Left ventricle myocardium superior (tissue), 1 donor: ENCODE data around the gene PEX11A. TPM values are rescaled to one million over a fixed set of nuclear protein-coding genes. Genes with fewer than 3 reads are reported as not detected.

Experiments
- ATAC-seq: fragments of 200-7000 bp; cut with Tn5 transposase; one replicate; pipeline ENCODE4 v1.9.1; 2020; ENCODE audit warnings: mild to moderate bottlenecking, moderate library complexity
- DNase-seq: peaks from one replicate; pipeline ENCODE4 v3.0.0-alpha.2; 2020
- intact Hi-C: fragments of 100-400 bp; cut with micrococcal nuclease; formaldehyde crosslinking; loops from one replicate; pipeline ENCODE4 v1.11.0; 2022
- total RNA-seq: library from RNA; stranded (reverse); fragmentation: NEBNext Ultra II Directional; extraction: Animal tissue kit (Norgen Biotek cat#: 25700); gene quantifications from one replicate; pipeline ENCODE4 v1.2.1, GENCODE V29; 2021
- donor health status: DM: no; HTN: yes; CAD: no; lungs with severe emphysema.

PEX11A gene
- total RNA-seq, 1 donor from 2014 or later = 13.9 TPM

DNA sequence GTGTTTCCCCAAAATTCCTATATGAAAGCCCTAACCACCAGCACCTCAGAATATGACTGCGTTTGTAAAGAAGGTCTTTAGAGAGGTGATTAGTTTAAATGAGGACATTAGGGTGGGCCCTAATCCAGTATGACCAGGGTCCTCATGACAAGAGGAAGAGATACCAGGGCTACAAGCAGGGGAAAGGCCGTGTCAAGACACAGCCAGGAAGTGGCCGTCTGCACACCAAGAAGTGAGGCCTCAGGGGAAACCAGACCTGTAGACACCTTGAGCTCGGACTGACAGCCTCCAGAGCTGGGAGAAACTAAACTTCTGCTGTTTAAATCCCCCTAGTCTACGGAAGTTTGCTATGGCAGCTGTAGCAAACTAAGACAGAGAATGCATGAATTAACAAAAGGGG lies 49.5 kb downstream of the PEX11A start:
- DNase-seq (no peak), ATAC-seq (no peak)
- intact Hi-C loops = no loop called here

DNA sequence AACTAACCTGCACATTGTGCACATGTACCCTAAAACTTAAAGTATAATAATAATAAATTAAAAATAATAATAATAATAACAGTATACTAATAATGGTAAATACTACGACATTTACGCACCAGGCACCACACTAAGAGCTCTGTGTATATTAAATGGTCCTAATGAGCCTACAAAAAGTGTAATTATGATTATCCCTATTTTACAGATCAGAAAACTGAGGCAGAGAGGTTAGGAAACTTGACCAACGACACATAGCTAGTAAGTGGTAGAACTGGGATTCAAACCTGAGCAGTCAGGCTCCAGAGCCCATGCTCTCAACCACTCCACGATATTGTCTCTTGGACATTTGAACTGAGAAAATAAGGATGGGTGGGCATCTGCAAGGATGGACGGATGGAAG lies 50.3 kb downstream of the PEX11A start:
- ATAC-seq (no peak), DNase-seq (no peak)
- intact Hi-C loops = no loop called here

DNA sequence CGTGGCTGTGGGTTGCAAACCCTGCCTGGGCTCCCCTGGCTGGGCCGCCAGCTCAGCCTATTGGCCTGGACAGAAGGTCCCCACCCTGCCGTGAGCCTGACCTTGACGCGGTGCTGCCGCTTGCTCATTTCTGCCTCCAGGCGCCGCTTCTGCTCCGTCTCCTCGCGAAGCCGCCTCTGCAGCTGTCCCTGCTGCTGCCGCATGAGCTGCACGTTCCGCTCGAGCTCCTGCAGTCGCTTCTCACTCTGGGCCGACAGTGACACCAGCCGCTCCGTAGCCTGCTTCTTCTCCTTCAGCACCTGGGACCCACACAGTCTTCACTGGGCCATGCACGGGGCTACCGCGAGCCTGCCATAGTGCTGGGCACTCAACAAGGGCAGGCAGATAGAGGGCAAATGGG lies 57.0 kb downstream of the PEX11A start:
- intact Hi-C loops = no loop called here
- no peak for ATAC-seq
- no peak for DNase-seq

DNA sequence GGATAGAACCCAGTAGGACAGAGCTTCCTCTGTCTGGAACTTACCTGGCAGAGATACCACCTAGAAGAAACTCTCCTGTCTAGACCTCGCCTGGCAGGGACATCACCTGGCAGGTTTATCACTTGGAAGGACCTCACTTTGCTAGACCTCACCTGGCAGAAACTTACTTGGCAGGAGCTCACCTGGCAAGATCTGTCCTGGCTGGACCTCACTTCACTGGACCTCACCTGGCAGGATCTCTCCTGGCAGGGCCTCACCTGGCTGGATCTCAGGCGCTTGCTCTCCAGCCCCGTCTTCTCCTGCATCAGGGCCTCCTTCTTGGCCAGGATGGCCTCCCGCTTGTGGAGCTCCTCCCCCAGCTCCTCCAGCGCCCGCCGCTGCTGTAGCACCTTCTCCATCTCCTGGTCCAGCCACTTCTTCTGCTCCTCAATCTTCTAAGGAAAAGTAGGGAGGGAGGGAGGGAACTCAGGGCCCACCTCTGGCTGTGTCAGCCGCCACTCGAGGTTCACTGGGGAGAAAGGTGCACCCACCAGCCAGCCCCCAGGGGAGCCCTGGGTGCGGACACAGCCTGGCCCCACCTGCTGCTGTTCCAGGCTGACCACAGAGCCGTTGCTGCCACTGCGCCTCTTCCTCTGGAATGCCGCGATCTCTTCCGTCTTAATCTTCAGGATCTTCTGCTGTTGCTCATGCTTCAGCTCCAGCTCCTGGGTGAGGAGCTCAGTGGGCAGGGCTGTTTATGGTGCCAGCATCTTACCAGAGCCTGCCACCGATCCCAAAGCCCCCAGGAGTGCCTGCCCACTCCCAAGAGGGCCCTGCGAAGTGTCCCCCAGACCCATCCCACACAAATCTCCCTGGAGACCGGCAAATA lies 57.8 kb downstream of the PEX11A start:
- ATAC-seq (no peak), DNase-seq (no peak)
- intact Hi-C loops = no loop called here

DNA sequence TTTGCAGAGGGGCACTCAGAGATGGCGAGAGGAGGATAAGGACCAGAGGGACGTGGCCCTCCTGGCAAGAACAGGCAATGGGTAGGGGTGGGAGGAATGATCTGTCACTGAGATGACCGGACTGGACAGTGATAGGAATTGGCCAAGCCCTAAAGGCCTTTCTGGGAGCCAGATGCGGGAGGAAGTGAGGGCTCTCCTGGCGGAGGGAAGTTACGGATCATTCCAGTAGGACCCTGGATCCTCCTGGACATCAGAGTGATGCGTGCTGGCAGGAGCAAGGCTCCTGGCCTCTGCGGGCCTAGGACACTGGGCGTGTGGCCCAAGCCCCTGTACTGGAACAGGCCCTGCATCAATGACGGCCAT lies 58.7 kb downstream of the PEX11A start:
- no peak for DNase-seq
- intact Hi-C loops = no loop called here
- ATAC-seq = no peak

Other genes starting within 250 kb of the PEX11A start
- gene RHCG, start 194.2 kb downstream of the PEX11A start, total RNA-seq = not detected
- 0.12 TPM for gene TICRR, start 115.3 kb downstream of the PEX11A start, total RNA-seq
- gene KIF7, start 35.3 kb downstream of the PEX11A start, total RNA-seq = 2.2 TPM
- 4.7 TPM for gene PLIN1, start 11.4 kb downstream of the PEX11A start, total RNA-seq
- gene WDR93, start 57 bp upstream of the PEX11A start, total RNA-seq = not detected
- gene MESP1, start 60.5 kb upstream of the PEX11A start, total RNA-seq = 8.4 TPM
- 0.20 TPM for gene MESP2, start 85.6 kb upstream of the PEX11A start, total RNA-seq
- gene ANPEP, start 124.1 kb upstream of the PEX11A start, total RNA-seq = 7.7 TPM
- 46.6 TPM for gene AP3S2, start 203.2 kb upstream of the PEX11A start, total RNA-seq
- 11.3 TPM for gene ARPIN, start 222.2 kb upstream of the PEX11A start, total RNA-seq